GM19240 (cell line): ENCODE measurements around the gene RBBP8NL.

Experiments used
- DNase-seq: peaks from one replicate; pipeline ENCODE4 v3.0.0; 2011; ENCODE audit warnings: low spot score; ENCODE audit not compliant: insufficient read length

RBBP8NL gene

GRCh38 chr20:62427172-62428001, at the start of gene RBBP8NL:
Gene RBBP8NL (minus strand): TSS chr20:62427539. CDS start chr20:62419647, 7,892 bp downstream.
- no peak for DNase-seq

- DNase-seq: no peak
Observed at GRCh38 chr20:62476056-62476838, 48.9 kb upstream of the RBBP8NL start.

GRCh38 chr20:62475772-62476055, 48.4 kb upstream of the RBBP8NL start, which contains the start of gene GATA5:
Gene GATA5 (minus strand): TSS chr20:62475995. CDS start chr20:62475521, 474 bp downstream.
- no peak for DNase-seq

GRCh38 chr20:62475027-62475771, 47.9 kb upstream of the RBBP8NL start:
- no peak for DNase-seq

GRCh38 chr20:62474604-62475026, 47.3 kb upstream of the RBBP8NL start:
- DNase-seq: no peak

- no peak for DNase-seq
Observed at GRCh38 chr20:62473717-62474603, 46.6 kb upstream of the RBBP8NL start.

- DNase-seq: no peak
Observed at GRCh38 chr20:62472941-62473585, 45.7 kb upstream of the RBBP8NL start.

GRCh38 chr20:62472138-62472940, 45.0 kb upstream of the RBBP8NL start:
- DNase-seq: no peak

- DNase-seq: no peak
Observed at GRCh38 chr20:62470459-62470858, 43.1 kb upstream of the RBBP8NL start.

GRCh38 chr20:62470001-62470400, 42.7 kb upstream of the RBBP8NL start:
- no peak for DNase-seq

- no peak for DNase-seq
Observed at GRCh38 chr20:62469352-62469751, 42.0 kb upstream of the RBBP8NL start.

- no peak for DNase-seq
Observed at GRCh38 chr20:62466806-62467537, 39.6 kb upstream of the RBBP8NL start.

- DNase-seq: no peak
Observed at GRCh38 chr20:62466072-62466760, 38.9 kb upstream of the RBBP8NL start.

GRCh38 chr20:62464990-62465389, 37.7 kb upstream of the RBBP8NL start:
- no peak for DNase-seq

GRCh38 chr20:62464425-62464770, 37.1 kb upstream of the RBBP8NL start:
- no peak for DNase-seq

- DNase-seq: no peak
Observed at GRCh38 chr20:62463651-62464424, 36.5 kb upstream of the RBBP8NL start.

GRCh38 chr20:62462976-62463592, 35.7 kb upstream of the RBBP8NL start:
- DNase-seq: no peak
